MM.1S (cell line): Measurements from ENCODE around the gene INS.

ENCODE experiments used
- EZH2 ChIP-seq: fragments of 300-600 bp; sonication (generic); optimal IDR thresholded peaks from 2 replicates; pipeline ENCODE3; 2017; ENCODE audit warnings: low read depth, mild to moderate bottlenecking, antibody characterized with exemption, low read length, mixed read lengths
- EZH2phosphoT487 ChIP-seq: fragments of 300-600 bp; sonication (generic); IDR thresholded peaks from 2 replicates; pipeline ENCODE4 v1.6.1; 2018; ENCODE audit warnings: antibody characterized with exemption, low read length
- TF ChIP-seq, protein P1 (sequence below): fragments of 300-600 bp; sonication (generic); IDR thresholded peaks from 2 replicates; pipeline ENCODE4 v1.5.1; 2016; ENCODE audit warnings: antibody characterized with exemption, low read length, mixed read lengths

GRCh38 chr11:2139123-2139521 lies 21.9 kb downstream of the INS start, which contains the start of gene IGF2:
- TF ChIP-seq, protein P1, sequence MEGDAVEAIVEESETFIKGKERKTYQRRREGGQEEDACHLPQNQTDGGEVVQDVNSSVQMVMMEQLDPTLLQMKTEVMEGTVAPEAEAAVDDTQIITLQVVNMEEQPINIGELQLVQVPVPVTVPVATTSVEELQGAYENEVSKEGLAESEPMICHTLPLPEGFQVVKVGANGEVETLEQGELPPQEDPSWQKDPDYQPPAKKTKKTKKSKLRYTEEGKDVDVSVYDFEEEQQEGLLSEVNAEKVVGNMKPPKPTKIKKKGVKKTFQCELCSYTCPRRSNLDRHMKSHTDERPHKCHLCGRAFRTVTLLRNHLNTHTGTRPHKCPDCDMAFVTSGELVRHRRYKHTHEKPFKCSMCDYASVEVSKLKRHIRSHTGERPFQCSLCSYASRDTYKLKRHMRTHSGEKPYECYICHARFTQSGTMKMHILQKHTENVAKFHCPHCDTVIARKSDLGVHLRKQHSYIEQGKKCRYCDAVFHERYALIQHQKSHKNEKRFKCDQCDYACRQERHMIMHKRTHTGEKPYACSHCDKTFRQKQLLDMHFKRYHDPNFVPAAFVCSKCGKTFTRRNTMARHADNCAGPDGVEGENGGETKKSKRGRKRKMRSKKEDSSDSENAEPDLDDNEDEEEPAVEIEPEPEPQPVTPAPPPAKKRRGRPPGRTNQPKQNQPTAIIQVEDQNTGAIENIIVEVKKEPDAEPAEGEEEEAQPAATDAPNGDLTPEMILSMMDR: no peak
- TF ChIP-seq EZH2: no peak
- no peak for TF ChIP-seq EZH2phosphoT487
